Duodenal mucosa (tissue), 2 donors: ENCODE measurements around the gene MIEF1.

Experiments
- H3K27ac ChIP-seq: one replicate; pipeline ENCODE4 v1.7.0; 2013; ENCODE audit warnings: low read depth, low read length
- H3K27me3 ChIP-seq, 2 donors: one replicate each; pipeline ENCODE4 v1.7.0; 2013; ENCODE audit warnings: low read length in 2 of 2, control low read depth in 1 of 2; ENCODE audit not compliant: insufficient read depth in 2 of 2, control insufficient read depth in 1 of 2
- H3K36me3 ChIP-seq, 2 donors: one replicate each; pipeline ENCODE4 v1.7.0; 2013; ENCODE audit warnings: low read length in 2 of 2, control low read depth in 1 of 2; ENCODE audit not compliant: insufficient read depth in 2 of 2, control insufficient read depth in 1 of 2
- H3K4me1 ChIP-seq, 2 donors: one replicate each; pipeline ENCODE4 v1.7.0; 2013; ENCODE audit warnings: low read length in 2 of 2, control low read depth in 1 of 2; ENCODE audit not compliant: insufficient read depth in 2 of 2, control insufficient read depth in 1 of 2
- H3K4me3 ChIP-seq, 2 donors: one replicate each; pipeline ENCODE4 v1.7.0; 2013; ENCODE audit warnings: low read length in 2 of 2, low read depth in 1 of 2
- H3K9ac ChIP-seq, 2 donors: one replicate each; pipeline ENCODE4 v1.7.0; 2013; ENCODE audit warnings: low read length in 2 of 2, low read depth in 1 of 2
- H3K9me3 ChIP-seq, 2 donors: one replicate each; pipeline ENCODE4 v1.7.0; 2013; ENCODE audit warnings: low read length in 2 of 2, control low read depth in 1 of 2; ENCODE audit not compliant: control insufficient read depth in 1 of 2

Gene MIEF1

DNA sequence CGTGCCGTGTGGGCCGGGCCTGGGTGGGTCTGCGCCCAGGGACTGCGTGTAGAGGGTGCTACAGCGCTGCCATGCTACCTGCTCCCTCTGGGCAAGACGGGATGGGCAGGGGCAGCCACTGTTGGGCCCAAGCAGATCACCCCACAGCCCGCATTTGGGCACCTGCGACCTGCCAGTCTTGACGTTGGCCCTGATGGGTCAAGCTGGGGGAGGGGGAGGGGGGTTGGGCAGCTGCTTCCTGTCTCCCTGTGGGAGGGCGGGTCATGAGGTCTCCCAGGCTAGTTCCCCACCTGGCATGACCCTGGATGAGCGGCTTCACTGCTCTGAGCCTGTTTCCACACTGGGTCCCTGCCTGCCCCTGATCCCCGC lies 33.3 kb downstream of the MIEF1 start:
- Histone ChIP-seq H3K27me3 (no peaks in the 10 kb centered on the region), H3K9ac (no peak overlapping the region), H3K4me1 (peaks cover 20 to 25% of the 10 kb centered on the region in 2 donors), H3K36me3 (peaks cover 0 to 7% of the 10 kb centered on the region in 2 donors), H3K4me3 (no peak overlapping the region), H3K9me3 (no peaks in the 10 kb centered on the region), H3K27ac (no peak overlapping the region)

GRCh38 chr22:39535831-39536449 lies 33.9 kb downstream of the MIEF1 start:
- H3K4me3 ChIP-seq = no peak overlapping the region
- H3K9me3 ChIP-seq = no peaks in the 10 kb centered on the region
- H3K27ac ChIP-seq = no peak overlapping the region
- no peaks in the 10 kb centered on the region for H3K27me3 ChIP-seq
- no peak overlapping the region for H3K9ac ChIP-seq
- H3K4me1 ChIP-seq = peaks cover 16 to 19% of the 10 kb centered on the region in 2 donors
- H3K36me3 ChIP-seq = peaks cover 0 to 3% of the 10 kb centered on the region in 2 donors

DNA sequence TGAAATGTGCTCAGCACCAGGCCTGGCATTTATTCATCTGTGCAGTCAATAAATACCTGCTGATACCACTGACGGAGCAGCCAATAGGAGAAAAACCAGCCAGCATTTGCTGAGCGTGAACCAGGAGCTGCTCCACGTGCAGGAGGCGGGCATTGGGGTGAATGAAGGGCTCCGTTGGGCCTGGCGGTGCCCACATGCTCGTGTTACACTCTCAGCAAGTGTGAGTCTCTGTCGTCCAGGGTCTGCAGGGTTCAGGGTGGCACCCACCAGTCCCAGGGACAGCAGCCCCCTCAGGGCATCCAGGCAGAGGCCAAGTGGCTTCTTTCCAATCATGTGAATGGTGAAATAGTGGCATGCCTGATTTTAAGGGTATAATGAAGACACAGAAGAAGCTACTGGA lies 34.6 kb downstream of the MIEF1 start:
- H3K27me3 ChIP-seq = no peaks in the 10 kb centered on the region
- H3K4me1 ChIP-seq = peaks cover 8 to 12% of the 10 kb centered on the region in 2 donors
- no peak overlapping the region for H3K27ac ChIP-seq
- no peaks in the 10 kb centered on the region for H3K9me3 ChIP-seq
- no peaks in the 10 kb centered on the region for H3K36me3 ChIP-seq
- H3K9ac ChIP-seq = no peak overlapping the region
- no peak overlapping the region for H3K4me3 ChIP-seq

DNA sequence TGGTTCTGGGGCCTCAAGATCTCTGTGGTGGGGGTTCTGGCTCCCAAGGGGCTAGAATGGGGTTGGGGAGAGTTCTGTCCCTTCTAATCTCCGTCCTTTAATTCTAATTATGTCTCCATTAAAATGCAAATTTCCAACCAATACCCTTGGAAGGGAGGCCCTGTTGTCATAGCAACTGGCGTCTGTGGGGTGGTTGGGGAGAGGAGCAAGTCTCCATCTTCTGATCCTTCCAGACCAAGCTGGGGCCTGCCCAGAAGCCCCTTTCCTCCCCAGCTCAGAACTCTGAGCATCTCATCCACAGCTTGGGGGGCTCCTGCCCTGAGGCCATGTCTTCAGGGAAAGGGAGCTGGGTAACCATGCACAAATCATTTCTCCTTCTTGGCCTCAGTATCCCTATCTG lies 35.9 kb downstream of the MIEF1 start:
- no peaks in the 10 kb centered on the region for H3K9me3 ChIP-seq
- H3K4me3 ChIP-seq = no peak overlapping the region
- H3K4me1 ChIP-seq = peaks cover 4 to 7% of the 10 kb centered on the region in 2 donors
- H3K27ac ChIP-seq = no peak overlapping the region
- no peak overlapping the region for H3K9ac ChIP-seq
- no peaks in the 10 kb centered on the region for H3K27me3 ChIP-seq
- H3K36me3 ChIP-seq = no peaks in the 10 kb centered on the region

DNA sequence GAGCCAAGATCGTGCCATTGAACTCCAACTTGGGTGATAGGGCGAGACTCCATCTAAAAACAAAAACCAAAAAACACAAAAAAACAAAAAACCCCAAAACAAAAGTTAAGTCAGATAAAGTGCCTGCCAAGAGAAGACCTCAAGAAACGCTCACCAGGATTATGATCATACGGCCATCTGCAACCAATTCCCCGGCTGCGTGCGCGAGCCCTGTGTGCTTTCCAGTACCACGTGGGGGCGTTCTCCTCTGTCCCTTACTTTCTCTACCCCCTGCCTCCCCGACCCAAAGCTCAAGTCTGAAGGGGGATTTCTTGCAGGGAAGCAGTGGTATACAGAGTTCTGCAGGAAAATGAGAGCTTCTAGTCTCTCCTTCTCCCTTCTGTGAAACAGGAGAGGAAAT lies 41.0 kb downstream of the MIEF1 start:
- no peak overlapping the region for H3K4me3 ChIP-seq
- H3K27ac ChIP-seq = no peak overlapping the region
- no peaks in the 10 kb centered on the region for H3K36me3 ChIP-seq
- H3K27me3 ChIP-seq = peaks cover 3 to 10% of the 10 kb centered on the region in 2 donors
- no peaks in the 10 kb centered on the region for H3K4me1 ChIP-seq
- H3K9ac ChIP-seq = no peak overlapping the region
- H3K9me3 ChIP-seq = no peaks in the 10 kb centered on the region

DNA sequence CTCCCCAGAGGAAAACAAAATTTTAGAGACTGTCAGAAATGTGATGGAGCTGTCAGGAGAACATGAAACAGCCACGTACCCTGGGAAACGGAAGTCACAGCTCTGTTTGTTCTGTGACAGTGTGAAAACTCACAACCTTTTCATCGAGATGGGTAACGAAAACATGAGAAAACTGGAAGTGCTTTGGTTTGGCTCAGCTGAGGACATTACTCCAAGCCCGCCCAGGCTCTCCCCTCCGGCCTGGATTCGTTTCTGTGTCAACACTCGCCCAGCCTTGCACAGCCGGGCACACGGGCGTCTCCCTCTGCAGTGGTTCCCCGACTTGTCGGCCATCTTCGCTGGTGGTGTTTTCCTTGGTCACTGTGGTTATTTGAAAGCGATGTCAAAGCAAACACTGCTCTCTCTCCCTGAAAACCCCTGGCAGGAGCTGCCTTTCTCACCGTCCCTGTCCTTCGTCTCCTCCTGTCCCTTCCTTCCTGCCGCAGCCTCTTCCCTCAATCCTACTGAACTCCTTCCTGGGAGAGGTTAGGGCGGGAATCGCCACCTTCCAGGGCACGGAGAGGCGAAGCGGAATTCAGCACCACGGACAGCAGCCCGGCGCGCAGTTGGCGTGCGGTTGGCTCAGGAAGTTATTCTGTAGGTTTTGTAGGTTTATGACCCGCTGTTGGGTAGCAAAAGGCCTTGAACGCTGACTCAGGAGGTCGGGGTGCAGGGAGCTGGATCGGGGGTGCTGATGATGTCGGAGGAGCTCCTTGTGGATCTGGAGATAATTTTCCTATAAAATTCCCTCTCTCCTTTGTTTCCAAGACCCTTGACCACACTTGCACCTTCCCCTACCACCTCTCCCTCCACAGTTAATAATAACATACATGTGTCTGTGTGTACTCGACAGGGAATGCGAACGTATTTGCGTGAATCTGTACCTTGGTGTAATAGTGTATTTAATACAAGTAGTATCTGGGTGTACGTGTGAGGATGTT lies 43.6 kb downstream of the MIEF1 start:
- H3K4me1 ChIP-seq = no peaks in the 10 kb centered on the region
- H3K4me3 ChIP-seq = no peak overlapping the region
- no peaks in the 10 kb centered on the region for H3K9me3 ChIP-seq
- no peak overlapping the region for H3K9ac ChIP-seq
- H3K36me3 ChIP-seq = no peaks in the 10 kb centered on the region
- peaks cover 11 to 22% of the 10 kb centered on the region in 2 donors for H3K27me3 ChIP-seq
- H3K27ac ChIP-seq = no peak overlapping the region

- H3K4me3 ChIP-seq = no peak overlapping the region
- H3K9ac ChIP-seq = no peak overlapping the region
Observed at GRCh38 chr22:39546889-39547586, 44.9 kb downstream of the MIEF1 start.

GRCh38 chr22:39547587-39547947 lies 45.5 kb downstream of the MIEF1 start:
- Histone ChIP-seq H3K27me3 (peaks cover 11 to 27% of the 10 kb centered on the region in 2 donors), H3K4me1 (no peaks in the 10 kb centered on the region), H3K4me3 (no peak overlapping the region), H3K9me3 (no peaks in the 10 kb centered on the region), H3K9ac (no peak overlapping the region), H3K27ac (no peak overlapping the region), H3K36me3 (no peaks in the 10 kb centered on the region)

More at GRCh38 chr22:39546889-39547586, 44.9 kb downstream of the MIEF1 start:
- Histone ChIP-seq H3K27me3 (peaks cover 11 to 24% of the 10 kb centered on the region in 2 donors), H3K4me1 (no peaks in the 10 kb centered on the region), H3K27ac (no peak overlapping the region), H3K36me3 (no peaks in the 10 kb centered on the region), H3K9me3 (no peaks in the 10 kb centered on the region)

- H3K9ac ChIP-seq = no peak overlapping the region
- H3K27ac ChIP-seq = no peak overlapping the region
- no peaks in the 10 kb centered on the region for H3K9me3 ChIP-seq
- no peak overlapping the region for H3K4me3 ChIP-seq
- H3K4me1 ChIP-seq = no peaks in the 10 kb centered on the region
- H3K27me3 ChIP-seq = peaks cover 34 to 41% of the 10 kb centered on the region in 2 donors
- H3K36me3 ChIP-seq = no peaks in the 10 kb centered on the region
Observed at GRCh38 chr22:39553429-39553828, 51.3 kb downstream of the MIEF1 start.

DNA sequence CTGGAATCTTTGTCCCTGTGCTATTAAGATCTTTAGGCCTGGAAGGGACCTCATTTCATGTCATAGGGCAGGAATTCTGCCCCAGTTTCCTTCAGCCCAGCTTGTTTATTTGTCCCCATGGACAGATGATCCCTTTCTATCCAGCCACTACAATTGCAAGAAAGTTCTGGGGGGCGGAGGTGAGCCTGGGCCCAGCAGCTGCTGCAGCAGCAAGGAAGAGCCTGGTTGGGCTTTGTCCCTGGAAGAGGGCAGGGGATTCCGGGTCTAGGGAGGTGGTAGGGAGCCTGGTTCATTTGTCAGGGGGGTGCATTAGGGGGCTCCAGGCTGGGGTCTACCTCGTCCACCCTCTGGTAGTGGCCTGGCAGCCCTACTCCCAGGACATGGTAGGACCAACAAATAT lies 52.1 kb downstream of the MIEF1 start:
- H3K9me3 ChIP-seq = no peaks in the 10 kb centered on the region
- H3K4me1 ChIP-seq = no peaks in the 10 kb centered on the region
- no peak overlapping the region for H3K4me3 ChIP-seq
- H3K27me3 ChIP-seq = peaks cover 41 to 48% of the 10 kb centered on the region in 2 donors
- no peaks in the 10 kb centered on the region for H3K36me3 ChIP-seq
- H3K9ac ChIP-seq = no peak overlapping the region
- H3K27ac ChIP-seq = no peak overlapping the region
